A673 (cell line): ENCODE data around the gene ABCC11.

Experiments
- CTCF ChIP-seq: fragments of 300-800, 200-600 bp; sonication (generic); conservative IDR thresholded peaks from 2 replicates; pipeline ENCODE4 v1.5.1; 2017; ENCODE audit warnings: low read depth, mild to moderate bottlenecking, antibody characterized with exemption, low read length, moderate library complexity, mixed read lengths
- EZH2 ChIP-seq: fragments of 200-600 bp; sonication (generic); IDR thresholded peaks from 2 replicates; pipeline ENCODE4 v1.6.1; 2017; ENCODE audit warnings: borderline replicate concordance, low read depth, mild to moderate bottlenecking, mixed read lengths, antibody characterized with exemption, low read length; ENCODE audit not compliant: poor library complexity, severe bottlenecking

GRCh38 chr16:48188449-48189102 lies 58.8 kb downstream of the ABCC11 start:
- no peak for TF ChIP-seq CTCF
- TF ChIP-seq EZH2, result no peak
